A204.1 (cell line): ENCODE measurements around the gene NFKB1.
"Not testable (repeated sequence)": the region's sequence is repeated elsewhere in the genome, so short reads cannot be mapped to it uniquely, and the experiment has no call there.

Experiments used
- FAIRE-seq: peaks from 2 replicates; lab custom pipeline; 2012; peaks lifted over from hg19 to GRCh38; lab: Jason Lieb, UNC

Gene NFKB1

DNA sequence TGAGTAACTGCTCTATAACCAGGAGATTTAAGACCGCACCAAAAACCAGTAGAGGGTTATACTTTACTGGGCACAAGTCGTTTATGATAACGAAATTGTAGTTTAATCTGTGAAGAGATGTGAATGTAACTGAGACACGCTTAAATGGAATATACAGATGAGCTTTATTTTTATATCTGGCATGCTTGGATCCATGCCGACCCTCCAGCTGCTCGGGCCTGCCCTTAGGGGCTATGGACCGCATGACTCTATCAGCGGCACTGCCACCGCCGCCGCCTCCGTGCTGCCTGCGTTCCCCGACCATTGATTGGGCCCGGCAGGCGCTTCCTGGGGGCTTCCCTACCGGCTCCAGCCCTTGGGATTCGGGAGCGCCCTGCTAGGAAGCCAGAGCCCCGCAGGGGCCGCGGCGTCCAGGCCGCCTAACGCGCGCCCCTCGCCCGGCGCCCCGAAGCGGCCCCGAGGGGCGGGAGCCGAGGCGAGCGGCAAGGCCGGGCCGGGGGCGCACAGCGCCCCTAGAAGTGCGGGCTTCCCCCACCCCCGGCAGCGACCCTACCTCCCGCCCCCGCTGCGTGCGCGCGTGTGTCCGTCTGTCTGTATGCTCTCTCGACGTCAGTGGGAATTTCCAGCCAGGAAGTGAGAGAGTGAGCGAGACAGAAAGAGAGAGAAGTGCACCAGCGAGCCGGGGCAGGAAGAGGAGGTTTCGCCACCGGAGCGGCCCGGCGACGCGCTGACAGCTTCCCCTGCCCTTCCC, at the start of gene NFKB1:
Gene NFKB1 (plus strand): TSS at position 664 of the 751 bp plus-strand sequence. CDS start 24,160 bp downstream, outside the sequence.
- FAIRE-seq = no peak

DNA sequence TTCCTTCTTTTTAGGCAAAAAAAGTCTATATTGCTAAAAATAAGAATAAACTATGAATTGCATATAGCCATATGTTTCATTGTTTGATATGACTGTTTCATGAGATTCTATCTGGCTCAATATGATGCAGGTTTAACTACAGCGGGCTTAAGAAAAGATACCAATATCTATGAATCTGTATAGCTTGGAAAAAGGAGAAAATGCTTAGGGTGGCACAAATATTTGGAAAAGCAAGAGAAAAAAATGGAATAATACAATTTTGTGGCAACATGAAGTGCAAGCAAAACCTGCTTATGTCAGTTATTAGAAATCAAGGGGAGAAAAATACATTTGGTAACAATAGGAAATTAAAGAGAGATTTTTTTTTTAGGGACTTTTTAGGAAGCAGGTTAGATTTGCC, 48.3 kb upstream of the NFKB1 start:
- no peak for FAIRE-seq

GRCh38 chr4:102453827-102454226, 47.3 kb upstream of the NFKB1 start:
- FAIRE-seq = no peak

- FAIRE-seq = no peak
These were observed 46.9 kb upstream of the NFKB1 start for GRCh38 chr4:102454268-102454667.

DNA sequence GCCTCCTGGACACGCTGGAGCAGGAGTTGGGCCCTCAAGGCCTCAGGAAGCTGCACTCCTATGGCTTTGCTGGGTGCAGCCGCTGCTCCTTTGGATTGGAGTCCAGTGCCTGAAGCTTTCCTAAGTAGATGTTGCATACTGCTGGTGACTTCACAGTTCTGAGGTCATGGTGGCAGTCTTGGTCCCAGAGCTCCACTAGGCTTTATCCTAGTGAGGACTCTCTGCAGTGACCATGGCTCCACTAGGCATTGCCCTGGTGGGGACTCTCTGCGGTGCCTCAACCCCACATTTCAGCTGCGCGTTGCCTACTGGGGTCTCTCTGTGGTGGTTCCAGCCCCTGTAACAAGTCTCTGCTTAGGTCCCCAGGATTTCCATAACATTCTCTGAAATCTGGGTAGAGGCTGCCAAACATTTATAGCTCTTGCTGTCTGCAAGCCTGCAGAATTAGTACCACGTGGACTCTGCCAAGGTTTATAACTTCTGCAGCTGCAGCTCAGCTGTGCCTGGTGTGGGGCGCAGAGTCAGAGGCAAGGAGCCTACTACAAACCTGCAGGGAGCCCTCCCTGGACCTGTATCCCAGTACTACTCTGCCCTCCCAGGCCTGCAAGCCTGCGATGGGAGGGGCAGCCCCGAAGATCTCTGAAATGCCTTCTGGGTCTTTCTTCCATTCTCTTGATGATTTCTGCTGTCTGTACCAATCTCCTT, 46.0 kb upstream of the NFKB1 start:
- FAIRE-seq = no peak

DNA sequence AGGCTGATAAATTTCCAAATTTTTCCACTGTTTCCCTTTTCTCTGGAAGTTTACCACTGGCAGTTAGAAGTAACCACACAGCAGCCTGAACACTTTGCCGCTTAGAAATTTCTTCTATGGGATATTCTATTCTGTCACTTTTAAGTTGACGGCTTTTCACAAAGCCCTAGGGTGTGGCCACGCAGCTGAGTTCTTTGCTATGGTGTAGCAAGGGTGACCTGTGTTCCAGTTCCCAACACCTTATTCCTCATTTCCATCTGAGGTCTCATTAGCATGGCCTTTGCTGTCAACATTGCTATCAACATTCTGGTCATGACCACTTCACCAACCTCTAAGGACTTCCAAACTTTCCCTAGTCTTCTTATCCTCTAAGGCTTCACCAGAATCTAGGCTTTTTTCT, 45.4 kb upstream of the NFKB1 start:
- no peak for FAIRE-seq

- FAIRE-seq = no peak
These were observed 34.9 kb upstream of the NFKB1 start for GRCh38 chr4:102466298-102466697.

- FAIRE-seq = no peak
These were observed 31.4 kb upstream of the NFKB1 start for GRCh38 chr4:102469806-102470205.

DNA sequence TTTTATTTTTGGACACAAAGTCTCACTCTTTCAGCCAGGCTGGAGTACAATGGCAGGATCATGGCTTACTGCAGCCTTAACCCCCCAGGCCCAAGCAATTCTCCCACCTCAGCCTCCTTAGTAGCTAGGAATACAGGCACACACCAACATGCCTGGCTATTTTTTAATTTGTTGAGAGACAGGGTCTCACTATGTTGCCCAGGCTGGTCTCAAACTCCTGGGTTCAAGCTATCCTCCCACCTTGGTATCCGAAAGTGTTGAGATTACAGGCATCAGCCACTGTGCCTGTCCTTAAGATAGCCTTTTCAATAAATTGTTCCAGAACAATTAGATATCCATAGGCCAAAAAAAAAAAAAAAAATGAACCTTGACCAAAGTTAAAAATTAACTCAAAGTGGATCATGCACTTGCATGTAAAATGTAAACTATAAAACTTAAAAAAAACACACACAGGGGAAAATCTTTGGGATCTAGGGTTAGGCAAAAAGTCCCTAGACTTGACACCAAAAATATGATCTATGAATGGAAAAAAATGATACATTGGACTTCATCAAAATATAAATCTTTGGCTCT, 28.6 kb upstream of the NFKB1 start:
- no peak for FAIRE-seq

GRCh38 chr4:102473476-102473875, 27.7 kb upstream of the NFKB1 start:
- no peak for FAIRE-seq

GRCh38 chr4:102474736-102475504, 26.2 kb upstream of the NFKB1 start:
- FAIRE-seq = no peak

DNA sequence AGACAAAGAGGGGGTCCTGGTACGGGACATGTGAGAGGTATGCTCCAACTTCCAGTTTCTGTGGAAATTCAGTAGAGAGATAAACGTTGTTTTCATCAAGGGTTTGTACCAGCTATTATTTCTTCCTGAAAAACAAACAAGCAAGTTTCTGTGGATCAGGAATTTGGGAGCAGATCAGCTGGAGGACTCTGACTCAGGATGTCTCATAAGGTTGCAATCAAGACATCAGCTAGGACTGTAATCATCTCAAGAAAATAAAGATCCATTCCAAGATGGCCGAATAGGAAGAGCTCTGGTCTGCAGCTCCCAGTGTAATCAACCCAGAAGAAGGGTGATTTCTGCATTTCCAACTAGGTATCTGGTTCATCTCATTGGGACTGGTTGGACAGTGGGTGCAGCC, 23.5 kb upstream of the NFKB1 start:
- no peak for FAIRE-seq

DNA sequence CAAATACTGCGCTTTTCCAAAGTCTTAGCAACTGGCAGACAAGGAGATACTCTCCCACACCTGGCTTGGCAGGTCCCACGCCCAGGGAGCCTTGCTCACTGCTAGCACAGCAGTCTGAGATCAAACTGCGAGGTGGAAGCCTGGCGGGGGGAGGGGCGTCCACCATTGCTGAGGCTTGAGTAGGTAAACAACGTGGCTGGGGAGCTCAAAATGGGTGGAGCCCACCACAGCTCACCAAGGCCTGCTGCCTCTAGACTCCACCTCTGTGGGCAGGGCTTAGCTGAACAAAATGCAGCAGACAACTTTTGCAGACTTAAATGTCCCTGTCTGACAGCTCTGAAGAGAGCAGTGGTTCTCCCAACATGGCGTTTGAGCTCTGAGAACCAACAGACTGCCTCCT, 23.0 kb upstream of the NFKB1 start:
- FAIRE-seq = no peak

GRCh38 chr4:102479832-102480231, 21.3 kb upstream of the NFKB1 start:
- FAIRE-seq = not testable (repeated sequence)

GRCh38 chr4:102483120-102483519, 18.0 kb upstream of the NFKB1 start:
- FAIRE-seq = no peak

GRCh38 chr4:102483990-102484692, 17.0 kb upstream of the NFKB1 start:
- not testable (repeated sequence) for FAIRE-seq

DNA sequence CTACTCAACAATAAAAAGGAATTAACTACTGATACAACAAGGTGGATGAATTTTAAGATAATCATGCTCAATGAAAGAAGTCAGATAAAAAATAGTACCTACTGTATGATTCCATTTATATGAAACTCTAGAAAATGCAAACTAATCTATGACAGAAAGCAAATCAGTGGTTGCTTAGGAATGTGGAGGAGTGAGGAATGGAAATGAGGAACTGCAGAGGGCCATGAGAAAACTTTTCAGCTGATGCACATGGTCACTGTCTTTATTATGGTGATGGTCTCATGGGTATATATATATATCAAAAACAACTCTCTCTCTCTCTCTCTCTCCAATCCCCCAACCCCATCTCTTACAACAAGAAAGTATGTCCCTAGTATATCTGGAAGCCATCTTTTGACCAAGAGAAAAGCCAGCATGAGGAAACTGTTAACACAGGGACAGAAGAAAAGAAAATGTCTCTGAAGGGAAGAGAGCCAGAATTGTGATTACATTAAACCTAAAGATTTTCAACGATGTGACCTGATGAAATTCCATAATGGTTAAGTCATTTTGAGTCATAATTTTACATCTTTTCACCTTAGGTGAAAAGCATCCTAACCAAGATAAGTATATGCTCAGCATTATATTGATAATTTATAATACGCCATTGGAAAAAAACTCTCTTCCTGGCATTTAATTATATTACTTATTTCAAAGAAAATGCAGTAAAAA, 8.5 kb upstream of the NFKB1 start:
- no peak for FAIRE-seq

- no peak for FAIRE-seq
These were observed 7.9 kb upstream of the NFKB1 start for GRCh38 chr4:102493257-102493656.

DNA sequence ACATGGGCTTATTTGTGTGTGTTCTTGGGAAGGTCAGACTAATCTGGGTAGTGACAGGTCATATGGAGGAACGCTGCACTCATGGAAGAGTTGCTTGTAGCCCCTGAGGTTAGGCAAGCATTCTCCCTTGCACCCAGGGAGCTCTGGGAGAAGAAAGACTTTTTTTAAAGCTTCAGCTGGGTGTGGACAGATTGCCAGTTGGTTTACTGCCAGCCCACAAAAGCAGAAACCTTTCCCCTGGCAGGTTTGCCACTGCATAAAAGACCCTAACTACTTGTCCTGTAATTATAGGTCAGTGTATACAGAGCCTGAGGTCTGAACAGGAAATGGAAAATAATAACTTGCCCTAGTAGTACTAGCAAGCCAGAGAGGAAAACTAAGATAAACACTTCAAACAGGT, 7.4 kb upstream of the NFKB1 start:
- no peak for FAIRE-seq

GRCh38 chr4:102494603-102495002, 6.6 kb upstream of the NFKB1 start:
- no peak for FAIRE-seq

GRCh38 chr4:102497986-102498385, 3.2 kb upstream of the NFKB1 start:
- FAIRE-seq = no peak

DNA sequence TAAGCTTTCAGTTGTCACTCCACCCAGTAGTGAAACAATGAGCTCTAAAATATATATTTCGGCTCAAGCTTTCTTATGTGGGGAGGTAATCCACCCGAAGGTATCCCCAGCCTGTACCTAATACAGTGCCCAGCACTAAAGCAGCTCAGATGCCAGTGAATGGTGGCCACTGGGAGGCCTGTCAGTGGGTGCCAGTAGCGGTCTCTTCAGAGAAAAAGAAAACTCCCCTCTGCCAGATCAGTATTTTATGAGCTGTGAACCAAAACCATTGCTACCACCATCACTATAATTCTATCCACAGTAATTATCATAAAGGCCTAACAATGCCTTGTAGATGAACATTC, 835 bp upstream of the NFKB1 start:
- no peak for FAIRE-seq
